G401.6 (cell line): ENCODE measurements around the gene GPS2.

ENCODE experiments used
- FAIRE-seq: peaks from 2 replicates; lab custom pipeline; 2012; peaks lifted over from hg19 to GRCh38; lab: Jason Lieb, UNC

GPS2 gene

DNA sequence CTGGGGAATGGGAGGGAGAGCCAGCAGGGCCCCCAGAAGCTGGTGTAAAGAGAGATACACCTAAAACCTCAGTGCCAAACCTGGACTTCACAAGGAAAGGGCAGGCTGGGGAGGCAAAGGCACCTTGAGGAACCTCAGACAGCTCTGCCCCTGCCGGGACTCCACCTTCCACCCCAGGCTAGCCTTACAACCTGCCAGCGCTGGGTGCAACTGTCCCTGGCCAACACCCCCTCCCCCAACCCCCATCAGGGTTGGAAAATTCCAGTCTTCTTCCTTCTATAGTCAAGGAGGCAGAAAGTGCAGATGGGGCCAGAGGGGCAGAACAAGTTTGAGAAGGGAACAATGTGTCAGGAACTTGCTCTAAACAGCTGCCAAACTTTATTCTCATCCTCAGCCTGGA is 23.0 kb downstream of the GPS2 start:
- FAIRE-seq, result no peak

- no peak for FAIRE-seq
These were observed 24.5 kb downstream of the GPS2 start for GRCh38 chr17:7290685-7291084.

GRCh38 chr17:7290166-7290565 is 25.0 kb downstream of the GPS2 start:
- no peak for FAIRE-seq

- FAIRE-seq, result no peak
These were observed 25.7 kb downstream of the GPS2 start for GRCh38 chr17:7289256-7290032.

DNA sequence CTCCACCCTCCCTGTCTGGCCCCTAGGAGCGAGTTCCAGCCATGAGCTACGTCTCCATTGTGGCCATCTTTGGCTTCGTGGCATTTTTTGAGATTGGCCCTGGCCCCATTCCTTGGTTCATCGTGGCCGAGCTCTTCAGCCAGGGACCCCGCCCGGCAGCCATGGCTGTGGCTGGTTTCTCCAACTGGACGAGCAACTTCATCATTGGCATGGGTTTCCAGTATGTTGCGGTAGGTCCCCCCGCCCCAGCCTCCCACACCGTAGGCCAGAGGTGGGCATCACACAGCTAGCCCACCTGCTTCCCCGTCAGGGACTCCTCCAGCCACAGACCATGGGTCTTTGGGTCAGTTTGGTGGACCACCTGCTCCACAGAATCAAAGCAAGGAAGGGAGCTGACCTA is 29.5 kb downstream of the GPS2 start:
- FAIRE-seq, result no peak

GRCh38 chr17:7284911-7285310 is 30.2 kb downstream of the GPS2 start:
- FAIRE-seq, result no peak

GRCh38 chr17:7283471-7284216 is 31.5 kb downstream of the GPS2 start:
- no peak for FAIRE-seq

GRCh38 chr17:7282752-7283321 is 32.3 kb downstream of the GPS2 start:
- FAIRE-seq, result no peak

DNA sequence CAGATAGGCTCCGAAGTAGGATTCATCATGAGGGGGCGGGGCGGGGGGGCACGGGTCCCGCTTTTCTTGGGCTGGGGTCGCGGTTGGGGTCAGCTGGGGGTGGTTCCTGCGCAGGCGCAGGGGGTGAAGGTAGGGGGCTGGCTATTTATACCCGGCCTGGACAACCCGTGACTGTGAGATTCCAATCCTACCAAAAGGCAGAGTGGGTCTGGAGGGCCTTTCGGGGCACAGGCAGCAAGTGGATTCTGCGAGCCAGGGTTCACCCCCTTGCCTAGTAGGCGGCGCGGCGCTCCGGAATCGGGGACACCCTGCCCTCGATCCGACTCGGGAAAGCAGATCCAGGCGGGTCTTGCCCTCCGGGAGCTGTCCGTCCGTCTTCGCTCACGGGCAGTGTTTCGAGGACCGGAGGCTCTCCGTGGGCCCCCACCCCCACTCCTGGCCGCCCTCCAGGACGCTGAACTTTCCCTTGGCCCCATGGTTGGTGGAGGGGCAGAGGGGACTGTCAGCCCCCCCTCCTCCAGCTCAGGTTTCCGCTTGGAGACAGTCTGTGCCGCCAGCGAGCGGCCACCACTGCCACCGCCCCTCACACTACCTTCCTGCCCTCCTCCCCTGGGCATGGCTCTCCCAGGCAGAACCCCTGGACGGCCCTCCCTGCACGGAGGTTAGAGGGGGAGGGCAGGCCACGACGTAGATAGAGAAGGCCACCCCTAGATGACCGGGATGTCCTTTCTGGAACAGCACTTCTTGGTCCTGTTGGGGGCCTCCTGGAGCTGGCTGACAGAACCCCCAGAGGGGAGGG is 33.0 kb downstream of the GPS2 start:
- FAIRE-seq, result no peak

DNA sequence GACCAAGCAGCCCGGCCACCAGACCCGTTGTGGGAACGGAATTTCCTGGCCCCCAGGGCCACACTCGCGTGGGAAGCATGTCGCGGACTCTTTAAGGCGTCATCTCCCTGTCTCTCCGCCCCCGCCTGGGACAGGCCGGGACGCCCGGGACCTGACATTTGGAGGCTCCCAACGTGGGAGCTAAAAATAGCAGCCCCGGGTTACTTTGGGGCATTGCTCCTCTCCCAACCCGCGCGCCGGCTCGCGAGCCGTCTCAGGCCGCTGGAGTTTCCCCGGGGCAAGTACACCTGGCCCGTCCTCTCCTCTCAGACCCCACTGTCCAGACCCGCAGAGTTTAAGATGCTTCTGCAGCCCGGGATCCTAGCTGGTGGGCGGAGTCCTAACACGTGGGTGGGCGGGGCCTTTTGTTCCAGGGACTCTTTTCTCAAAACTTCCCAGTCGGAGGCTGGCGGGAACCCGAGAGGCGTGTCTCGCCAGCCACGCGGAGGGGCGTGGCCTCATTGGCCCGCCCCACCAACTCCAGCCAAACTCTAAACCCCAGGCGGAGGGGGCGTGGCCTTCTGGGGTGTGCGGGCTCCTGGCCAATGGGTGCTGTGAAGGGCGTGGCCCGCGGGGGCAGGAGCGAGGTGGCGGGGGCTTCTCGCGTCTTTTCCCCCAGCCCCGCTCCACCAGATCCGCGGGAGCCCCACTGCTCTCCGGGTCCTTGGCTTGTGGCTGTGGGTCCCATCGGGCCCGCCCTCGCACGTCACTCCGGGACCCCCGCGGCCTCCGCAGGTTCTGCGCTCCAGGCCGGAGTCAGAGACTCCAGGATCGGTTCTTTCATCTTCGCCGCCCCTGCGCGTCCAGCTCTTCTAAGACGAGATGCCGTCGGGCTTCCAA is 33.8 kb downstream of the GPS2 start, which contains the start of gene SLC2A4:
Gene SLC2A4 (plus strand): TSS at position 645 of the 879 bp plus-strand sequence. CDS start 217 bp downstream, at position 862.
- peak; percentile 99 for FAIRE-seq

GRCh38 chr17:7280519-7281073 is 34.6 kb downstream of the GPS2 start:
- FAIRE-seq, result peak; percentile 87

GRCh38 chr17:7279448-7279847 is 35.7 kb downstream of the GPS2 start:
- FAIRE-seq, result no peak

DNA sequence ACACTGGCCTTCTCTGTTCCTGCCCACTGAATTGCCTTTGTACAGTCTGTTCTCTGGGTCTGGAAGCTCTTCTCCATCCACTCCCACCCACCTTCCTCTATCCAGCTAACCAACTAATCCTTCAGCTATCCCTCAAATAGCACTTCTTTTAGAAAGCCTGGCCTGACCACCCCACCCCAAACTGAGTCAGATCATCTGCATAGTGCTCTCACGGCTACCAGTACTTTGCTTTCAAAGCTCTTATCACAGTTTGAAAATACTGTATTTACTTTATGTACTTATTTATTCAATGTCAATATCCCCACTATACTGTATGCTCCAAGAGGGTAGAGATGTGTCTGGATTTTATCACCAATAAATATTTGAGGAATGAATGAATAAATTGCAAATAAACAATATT is 48.4 kb downstream of the GPS2 start:
- FAIRE-seq, result no peak

- FAIRE-seq, result no peak
These were observed 51.4 kb downstream of the GPS2 start for GRCh38 chr17:7263801-7264078.

DNA sequence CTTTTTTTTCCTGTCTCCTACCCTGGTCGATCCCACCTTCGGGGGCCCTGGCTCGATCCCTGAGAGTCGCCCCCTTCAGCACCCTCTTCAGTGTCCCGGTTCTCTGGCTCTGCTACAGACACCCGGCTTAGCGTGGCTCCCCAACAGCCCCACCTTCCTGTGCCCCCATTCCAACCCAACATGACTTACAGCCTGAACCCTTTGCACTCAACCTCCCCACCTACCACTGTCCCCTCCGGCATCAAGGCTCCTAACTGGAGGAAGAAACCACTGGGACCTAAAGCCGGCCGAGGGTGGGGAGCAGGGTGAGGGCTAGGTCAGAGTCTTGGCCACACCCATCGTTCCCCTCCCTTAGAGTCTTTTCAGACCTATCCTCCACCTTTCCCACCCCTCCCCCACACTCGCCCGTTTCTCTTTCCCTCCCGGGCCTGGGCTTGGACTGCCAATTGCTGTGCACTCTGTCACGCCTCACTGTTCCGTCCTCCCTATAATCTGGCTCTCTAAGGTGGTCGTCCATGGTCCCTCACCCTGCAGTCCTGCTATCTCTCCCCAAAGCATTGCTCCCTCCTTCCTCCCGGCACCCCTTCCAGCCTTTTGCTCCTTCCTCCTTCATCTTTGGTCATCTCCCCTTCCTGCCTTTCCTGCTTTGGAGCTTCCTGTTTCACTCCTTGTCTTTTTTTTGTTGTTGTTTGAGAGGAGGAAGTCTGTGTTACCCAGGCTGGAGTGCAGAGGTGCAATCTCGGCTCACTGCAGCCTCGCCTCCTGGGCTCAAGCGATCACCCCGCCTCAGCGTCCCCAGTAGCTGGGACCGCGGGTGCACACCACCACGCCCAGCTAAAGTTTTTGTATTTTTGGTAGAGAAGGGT is 52.0 kb downstream of the GPS2 start:
- FAIRE-seq, result no peak
